Mammary epithelial cell (primary cell): ENCODE measurements around the gene FNDC3B.

ENCODE experiments used
- CTCF ChIP-seq, 2 donors: IDR thresholded peaks in 1 of 2; conservative IDR thresholded peaks in 1 of 2; 2 replicates each; pipeline ENCODE4 v1.5.1; 2011 to 2012; ENCODE audit warnings: inconsistent platforms in 2 of 2, low read length in 2 of 2, mild to moderate bottlenecking in 2 of 2, control low read depth in 1 of 2, low read depth in 1 of 2; ENCODE audit not compliant: insufficient read depth in 1 of 2; ENCODE audit errors: extremely low read depth in 1 of 2
- EZH2 ChIP-seq: IDR thresholded peaks from 2 replicates; pipeline ENCODE4 v1.6.1; 2012; ENCODE audit warnings: low read length, inconsistent platforms, borderline replicate concordance

GRCh38 chr3:172148241-172148640 is 108.9 kb downstream of the FNDC3B start:
- TF ChIP-seq CTCF (conservative IDR thresholded peaks at IDR 0.05 in 1 of 2, IDR thresholded peaks at IDR 0.05 in 1 of 2; ENCODE audit: extremely low read depth in 1 of 2, insufficient read depth in 1 of 2, low read depth in 1 of 2, low read length in 2 of 2) (no peak), EZH2 (no peak)
